HCT116 (cell line): ENCODE results near the gene KIF26A. TPM values are rescaled to one million over a fixed set of nuclear protein-coding genes. Genes with fewer than 3 reads are reported as not detected.

Experiments
- ATAC-seq: fragments of 200-7000 bp; cut with Tn5 transposase; 2 replicates; pipeline ENCODE4 v1.9.1; 2020; ENCODE audit warnings: mild to moderate bottlenecking, moderate library complexity
- BruUV-seq: library from RNA; stranded (reverse); fragments of 400-500 nt; replicated peaks from 2 replicates; lab custom pipeline; 2021; lab: Mats Ljungman, UMichigan
- CTCF ChIA-PET: fragments of 300-600 bp; sonication (Branson Sonifier 250); formaldehyde crosslinking; loops from one replicate; lab custom pipeline; 2021; ENCODE audit warnings: antibody characterized with exemption; lab: Charles Lee
- POLR2A ChIA-PET: fragments of 300-600, 350-600 bp; sonication (Branson Sonifier 250); formaldehyde crosslinking; loops from one replicate; lab custom pipeline; 2021; ENCODE audit warnings: antibody characterized with exemption; lab: Charles Lee
- RAD21 ChIA-PET, 2 experiments: fragments of 300-600 bp; sonication (Branson Sonifier 250); formaldehyde crosslinking; loops; one replicate each; lab custom pipeline; 2023; ENCODE audit warnings: low total read pairs in 2 of 2; ENCODE audit not compliant: uncharacterized antibody in 2 of 2, unreplicated experiment in 2 of 2, low non-redundant PET in 1 of 2; lab: Charles Lee
- DNase-seq: peaks from one replicate; pipeline ENCODE4 v3.0.0-alpha.2; 2010; ENCODE audit warnings: low read depth, low spot score
- H2AFZ ChIP-seq: fragments of 200-600 bp; shearing (Covaris generic), sonication (generic); 2 replicates; pipeline ENCODE4 v1.6.1; 2017; ENCODE audit warnings: low read depth, mixed run types, mixed read lengths, antibody characterized with exemption, low read length; ENCODE audit not compliant: poor library complexity, severe bottlenecking
- H3K27ac ChIP-seq: 2 replicates; pipeline ENCODE4 v1.5.1; 2012; ENCODE audit warnings: low read depth, low read length
- H3K27me3 ChIP-seq: fragments of 200-600 bp; sonication (generic); 2 replicates; pipeline ENCODE4 v1.6.1; 2016; ENCODE audit warnings: mixed run types, low read length, mixed read lengths; ENCODE audit not compliant: insufficient read depth
- H3K36me3 ChIP-seq, 2 experiments: fragments of 200-500 bp in 1 of 2; fragments of 200-600 bp in 1 of 2; sonication (Bioruptor generic) in 1 of 2; sonication (generic) in 1 of 2; 2 replicates each; pipeline versions ENCODE4 v1.5.1 to v1.6.1; 2014 to 2016; ENCODE audit warnings: low read length in 2 of 2, inconsistent platforms in 1 of 2, mixed read lengths in 1 of 2, mixed run types in 1 of 2; ENCODE audit not compliant: insufficient read depth in 2 of 2, control insufficient read depth in 1 of 2
- H3K4me1 ChIP-seq, 2 experiments: fragments of 200-600 bp in 1 of 2; sonication (generic) in 1 of 2; 2 replicates each; pipeline versions ENCODE4 v1.5.1 to v1.6.1; 2012 to 2017; ENCODE audit warnings: low read length in 2 of 2, inconsistent platforms in 1 of 2, mild to moderate bottlenecking in 1 of 2, mixed read lengths in 1 of 2, mixed run types in 1 of 2, moderate library complexity in 1 of 2; ENCODE audit not compliant: insufficient read depth in 2 of 2, control insufficient read depth in 1 of 2
- H3K4me2 ChIP-seq: fragments of 200-600 bp; sonication (generic); 2 replicates; pipeline ENCODE4 v1.6.1; 2017; ENCODE audit warnings: mixed run types, low read length, mixed read lengths
- H3K4me3 ChIP-seq, 2 experiments: fragments of 200-600 bp in 1 of 2; sonication (generic) in 1 of 2; replicated peaks in 1 of 2; 2 replicates each; pipeline ENCODE4 v1.5.1; 2011 to 2016; ENCODE audit warnings: low read length in 2 of 2, control low read depth in 1 of 2, low read depth in 1 of 2, mild to moderate bottlenecking in 1 of 2, mixed read lengths in 1 of 2, mixed run types in 1 of 2
- H3K79me2 ChIP-seq: fragments of 200-600 bp; sonication (generic); 2 replicates; pipeline ENCODE4 v1.6.1; 2017; ENCODE audit warnings: mild to moderate bottlenecking, mixed run types, low read length, moderate library complexity, mixed read lengths; ENCODE audit not compliant: insufficient read depth
- H3K9ac ChIP-seq: fragments of 200-600 bp; sonication (generic); 2 replicates; pipeline ENCODE4 v1.6.1; 2016; ENCODE audit warnings: low read length, mixed read lengths
- H3K9me2 ChIP-seq: fragments of 200-600 bp; sonication (generic), shearing (Covaris generic); 2 replicates; pipeline ENCODE4 v1.6.1; 2017; ENCODE audit warnings: mixed run types, mild to moderate bottlenecking, moderate library complexity; ENCODE audit not compliant: insufficient read depth
- H3K9me3 ChIP-seq, 2 experiments: fragments of 200-500 bp in 1 of 2; fragments of 200-600 bp in 1 of 2; sonication (Bioruptor generic) in 1 of 2; sonication (generic) in 1 of 2; 2 replicates each; pipeline ENCODE4 v1.6.1; 2014 to 2017; ENCODE audit warnings: low read length in 2 of 2, mixed read lengths in 2 of 2, inconsistent platforms in 1 of 2, low read depth in 1 of 2, mild to moderate bottlenecking in 1 of 2, mixed run types in 1 of 2, moderate library complexity in 1 of 2; ENCODE audit not compliant: control insufficient read depth in 1 of 2, insufficient read depth in 1 of 2
- H4K20me1 ChIP-seq: fragments of 200-600 bp; sonication (generic), shearing (Covaris generic); 2 replicates; pipeline ENCODE4 v1.6.1; 2017; ENCODE audit warnings: mixed run types, mild to moderate bottlenecking, moderate library complexity; ENCODE audit not compliant: insufficient read depth
- CBX3 ChIP-seq: IDR thresholded peaks from 2 replicates; pipeline ENCODE4 v1.6.1; 2012; ENCODE audit warnings: low read depth
- TCF7L2 ChIP-seq: IDR thresholded peaks from 2 replicates; pipeline ENCODE4 v1.7.0; 2011; ENCODE audit warnings: borderline replicate concordance, inconsistent platforms; ENCODE audit not compliant: insufficient read depth, insufficient read length; ENCODE audit errors: extremely low read depth
- YY1 ChIP-seq: IDR thresholded peaks from 2 replicates; pipeline ENCODE4 v1.6.1; 2011; ENCODE audit warnings: low read length, low read depth, moderate library complexity, mild to moderate bottlenecking; ENCODE audit not compliant: insufficient replicate concordance; ENCODE audit errors: extremely low read depth
- ZFX ChIP-seq: fragments of 450-650 bp; IDR thresholded peaks from 2 replicates; pipeline ENCODE4 v1.6.1; 2017
- intact Hi-C: fragments of 100-400 bp; cut with micrococcal nuclease; formaldehyde crosslinking; loops from 2 replicates; pipeline ENCODE4 v1.10.0; 2022
- total RNA-seq: library from RNA; stranded (reverse); gene quantifications from one replicate; pipeline ENCODE4 v1.2.1, GENCODE V29; 2021; ENCODE audit not compliant: unreplicated experiment

KIF26A gene
- total RNA-seq, 1 experiment from 2014 or later, result 10.2 TPM

DNA sequence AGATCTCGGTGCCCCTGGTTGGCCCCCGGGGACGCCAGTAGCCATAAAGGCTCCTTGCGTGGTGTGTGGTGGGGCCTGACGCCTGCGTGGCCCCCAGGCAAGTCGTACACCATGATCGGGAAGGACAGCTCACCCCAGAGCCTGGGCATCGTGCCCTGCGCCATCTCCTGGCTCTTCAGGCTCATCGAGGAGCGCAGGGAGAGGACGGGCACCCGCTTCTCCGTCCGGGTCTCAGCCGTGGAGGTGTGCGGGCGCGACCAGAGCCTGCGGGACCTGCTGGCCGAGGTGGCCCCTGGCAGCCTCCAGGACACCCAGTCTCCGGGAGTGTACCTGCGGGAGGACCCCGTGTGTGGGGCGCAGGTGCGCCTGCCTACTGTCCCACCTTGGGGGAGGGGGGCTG is 34.5 kb downstream of the KIF26A start:
- BruUV-seq, result no TSS peak
- DNase-seq, result no peak
- H2AFZ ChIP-seq, result no peak overlapping the region

DNA sequence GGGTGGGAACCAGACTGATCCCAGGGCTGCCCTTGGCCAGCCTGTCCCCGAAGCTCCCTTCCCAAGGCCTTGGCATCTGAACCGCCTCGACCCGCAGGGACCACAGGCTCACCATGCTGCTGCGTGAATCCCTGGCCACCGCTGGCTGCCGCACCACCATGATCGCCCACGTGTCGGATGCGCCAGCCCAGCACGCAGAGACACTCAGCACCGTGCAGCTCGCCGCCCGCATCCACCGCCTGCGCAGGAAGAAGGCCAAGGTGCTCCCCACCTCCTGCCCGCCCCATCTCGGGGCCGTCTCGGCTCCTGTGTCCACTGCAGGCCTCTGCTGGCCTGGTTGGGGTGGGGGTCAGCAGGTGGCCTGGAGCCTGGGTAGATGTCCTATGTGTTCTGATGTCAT is 35.7 kb downstream of the KIF26A start:
- no peak overlapping the region for H3K27ac ChIP-seq
- no peak overlapping the region for H2AFZ ChIP-seq
- CTCF ChIA-PET, result no interaction called here
- H3K4me1 ChIP-seq, result no peaks in the 10 kb centered on the region
- H3K4me2 ChIP-seq, result no peak overlapping the region
- TF ChIP-seq CBX3, result no peak
- BruUV-seq, result no TSS peak
- RAD21 ChIA-PET, result no interaction called here
- no peak for ATAC-seq
- no peaks in the 10 kb centered on the region for H3K79me2 ChIP-seq
- POLR2A ChIA-PET, result no interaction called here
- H3K9me3 ChIP-seq, result no peaks in the 10 kb centered on the region
- DNase-seq, result no peak
- no peaks in the 10 kb centered on the region for H4K20me1 ChIP-seq
- H3K9ac ChIP-seq, result no peak overlapping the region
- no peaks in the 10 kb centered on the region for H3K9me2 ChIP-seq
- H3K27me3 ChIP-seq, result no peaks in the 10 kb centered on the region
- intact Hi-C loops, result no loop called here
- H3K36me3 ChIP-seq, result no peaks in the 10 kb centered on the region
- H3K4me3 ChIP-seq, result no peak overlapping the region

More for the DNA sequence above, 34.5 kb downstream of the KIF26A start:
- H3K9me2 ChIP-seq, result no peaks in the 10 kb centered on the region
- no peak for TF ChIP-seq ZFX
- no peak for TF ChIP-seq TCF7L2
- no peak for TF ChIP-seq YY1
- TF ChIP-seq, all 23 proteins: peak for 0
- H3K27me3 ChIP-seq, result no peaks in the 10 kb centered on the region
- POLR2A ChIA-PET, result no interaction called here
- no peaks in the 10 kb centered on the region for H4K20me1 ChIP-seq
- H3K9ac ChIP-seq, result no peak overlapping the region
- RAD21 ChIA-PET, result no interaction called here
- no peaks in the 10 kb centered on the region for H3K36me3 ChIP-seq
- no peak overlapping the region for H3K4me3 ChIP-seq
- no peak for ATAC-seq
- H3K79me2 ChIP-seq, result no peaks in the 10 kb centered on the region
- H3K4me1 ChIP-seq, result no peaks in the 10 kb centered on the region
- no peak overlapping the region for H3K4me2 ChIP-seq
- no peak overlapping the region for H3K27ac ChIP-seq
- H3K9me3 ChIP-seq, result no peaks in the 10 kb centered on the region
- intact Hi-C loops, result no loop called here
- CTCF ChIA-PET, result no interaction called here
